Fibroblast of skin of right biceps (primary cell): ENCODE measurements around the gene SLC17A8.
"Not testable (repeated sequence)": the region's sequence is repeated elsewhere in the genome, so short reads cannot be mapped to it uniquely, and the experiment has no call there.

ENCODE experiments used
- DNase-seq: peaks from one replicate; pipeline ENCODE4 v3.0.0-alpha.2; 2013

The SLC17A8 gene

GRCh38 chr12:100372853-100373640, 16.2 kb downstream of the SLC17A8 start:
- no peak for DNase-seq

DNA sequence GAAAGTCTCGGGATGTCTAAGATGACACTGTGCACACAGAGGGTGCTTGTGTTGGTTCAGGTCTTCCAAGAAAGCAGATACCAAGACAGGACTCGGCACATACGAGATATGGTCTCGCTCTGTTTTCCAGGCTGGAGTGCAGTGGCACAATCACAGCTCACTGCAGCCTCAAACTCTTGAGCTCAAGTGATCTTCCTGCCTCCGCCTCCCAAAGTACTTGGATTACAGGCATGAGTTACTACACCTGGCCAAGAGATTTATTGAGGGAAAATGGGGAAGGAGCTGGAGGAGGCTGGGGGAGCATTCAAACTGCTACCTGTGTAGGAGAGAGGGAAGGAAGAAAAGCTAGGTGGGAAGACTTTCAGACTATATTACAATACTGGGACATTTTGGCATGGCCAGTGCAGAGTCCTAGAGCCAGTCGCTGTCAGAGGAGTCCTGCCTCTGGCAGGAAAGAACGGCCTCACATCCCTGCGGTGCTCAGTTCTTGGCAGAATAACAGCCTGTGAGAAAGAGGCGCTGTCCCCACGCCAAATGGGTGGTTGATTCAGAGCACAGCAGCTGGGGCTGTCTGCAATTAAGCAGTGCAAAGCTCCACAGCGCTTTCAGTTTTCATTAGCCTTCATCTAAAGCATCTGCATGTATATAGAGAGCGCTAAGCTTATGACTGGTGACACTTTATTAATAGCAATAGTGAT, 18.3 kb downstream of the SLC17A8 start:
- peak; percentile 32 for DNase-seq

GRCh38 chr12:100376161-100376560, 19.3 kb downstream of the SLC17A8 start:
- DNase-seq, result no peak

DNA sequence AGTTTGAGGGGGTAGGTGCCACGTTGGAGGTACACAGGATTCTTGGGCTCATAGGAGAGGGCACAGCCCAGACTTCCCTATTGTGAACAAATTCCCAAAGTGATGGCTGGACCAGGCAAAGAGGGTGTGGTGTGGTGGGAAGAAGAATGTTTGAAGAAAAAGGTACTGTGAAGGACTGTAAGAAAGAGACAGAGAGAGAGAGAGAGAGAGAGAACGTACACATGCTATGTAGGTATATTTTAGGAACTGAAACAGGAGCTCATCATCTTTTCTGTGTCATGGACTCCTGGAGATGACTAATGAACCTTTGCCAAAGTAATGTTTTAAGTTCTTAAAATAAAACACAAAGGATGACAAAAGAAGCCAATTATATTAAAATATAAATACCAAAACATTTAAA, 24.5 kb downstream of the SLC17A8 start:
- DNase-seq, result no peak

- peak; percentile 9 for DNase-seq
Observed at GRCh38 chr12:100382338-100382737, 25.5 kb downstream of the SLC17A8 start.

DNA sequence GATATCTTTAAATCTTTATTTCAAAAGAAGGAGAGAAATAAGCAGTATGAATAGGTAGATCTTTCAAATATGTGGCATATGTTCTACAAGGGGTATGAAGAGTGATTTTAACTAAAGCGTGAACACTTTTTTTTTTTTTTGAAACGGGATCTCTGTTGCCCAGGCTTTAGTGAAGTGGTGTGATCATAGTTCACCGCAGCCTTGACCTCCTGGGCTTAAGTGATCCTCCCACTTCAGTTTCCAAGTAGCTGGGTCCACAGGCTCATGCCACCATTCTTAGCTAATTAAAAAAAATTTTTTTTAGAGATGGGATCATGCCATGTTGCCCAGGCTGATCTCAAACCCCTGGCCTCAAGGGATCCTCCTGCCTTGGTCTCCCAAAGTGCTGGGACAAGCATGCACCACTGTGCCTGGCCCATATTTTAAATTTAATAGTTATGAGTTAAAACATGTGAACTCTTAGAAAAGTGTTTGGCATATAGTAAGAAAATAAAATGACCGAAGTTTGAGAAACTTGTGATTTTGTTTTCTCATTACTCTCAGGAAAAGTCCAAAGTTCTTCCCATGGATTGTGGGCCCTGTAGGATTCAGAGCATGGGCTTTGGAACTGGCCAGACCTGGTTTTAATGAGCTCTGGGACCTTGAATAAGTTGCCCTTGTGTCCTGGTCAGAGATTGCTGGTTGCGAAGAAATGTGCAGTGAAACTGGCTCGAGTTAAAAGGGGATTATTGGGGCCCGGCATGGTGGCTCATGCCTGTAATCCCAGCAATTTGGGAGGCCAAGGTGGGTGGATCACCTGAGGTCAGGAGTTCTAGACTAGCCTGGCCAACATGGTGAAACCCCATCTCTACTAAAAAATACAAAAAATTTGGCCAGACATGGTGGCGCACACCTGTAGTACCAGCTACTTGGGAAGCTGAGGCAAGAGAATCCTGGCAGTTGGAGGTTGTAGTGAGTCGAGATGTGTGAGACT, 27.0 kb downstream of the SLC17A8 start:
- no peak for DNase-seq

- DNase-seq, result no peak
Observed at GRCh38 chr12:100384559-100384935, 27.7 kb downstream of the SLC17A8 start.

GRCh38 chr12:100388382-100388781, 31.5 kb downstream of the SLC17A8 start:
- DNase-seq, result no peak

DNA sequence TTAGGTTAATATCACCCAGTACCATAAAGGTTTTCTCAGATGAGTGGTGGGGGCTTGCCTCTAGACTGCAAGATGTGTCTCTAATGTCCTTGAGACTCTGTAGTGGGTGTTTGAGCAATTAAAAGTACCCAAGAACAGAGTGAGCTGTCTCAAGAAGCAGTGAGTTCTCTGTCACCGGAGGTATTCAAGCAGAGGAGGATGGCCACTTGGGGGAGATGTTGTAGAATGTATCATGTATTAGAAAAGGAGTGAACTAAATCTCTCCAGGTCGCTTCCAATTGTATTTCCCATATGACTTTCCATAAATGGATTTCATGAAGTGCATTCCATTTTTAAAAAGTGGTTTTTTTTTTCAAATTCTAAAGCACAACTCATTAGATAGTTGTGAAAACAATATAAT, 35.0 kb downstream of the SLC17A8 start:
- no peak for DNase-seq

GRCh38 chr12:100393200-100393599, 36.3 kb downstream of the SLC17A8 start:
- no peak for DNase-seq

- no peak for DNase-seq
Observed at GRCh38 chr12:100395811-100396210, 38.9 kb downstream of the SLC17A8 start.

- no peak for DNase-seq
Observed at GRCh38 chr12:100398307-100398706, 41.4 kb downstream of the SLC17A8 start.

DNA sequence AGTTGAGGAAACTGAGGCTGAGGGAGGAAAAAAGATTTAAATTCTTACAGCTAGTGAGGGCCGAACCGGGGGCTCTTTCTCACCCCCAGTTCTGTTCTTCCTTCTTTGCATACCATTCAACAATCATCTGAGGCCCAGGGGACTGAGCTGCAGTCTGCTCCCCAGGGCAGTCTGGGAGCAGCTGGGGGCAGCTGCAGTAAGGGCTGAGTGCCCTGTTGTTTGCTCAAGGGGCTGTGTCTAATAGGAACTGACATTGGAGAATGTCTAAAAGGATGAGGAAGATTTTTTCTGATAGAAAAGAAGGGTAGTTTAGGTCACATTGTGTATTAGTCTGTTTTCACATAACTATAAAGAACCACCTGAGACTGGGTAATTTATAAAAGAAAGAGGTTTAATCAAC, 42.2 kb downstream of the SLC17A8 start:
- DNase-seq, result no peak

DNA sequence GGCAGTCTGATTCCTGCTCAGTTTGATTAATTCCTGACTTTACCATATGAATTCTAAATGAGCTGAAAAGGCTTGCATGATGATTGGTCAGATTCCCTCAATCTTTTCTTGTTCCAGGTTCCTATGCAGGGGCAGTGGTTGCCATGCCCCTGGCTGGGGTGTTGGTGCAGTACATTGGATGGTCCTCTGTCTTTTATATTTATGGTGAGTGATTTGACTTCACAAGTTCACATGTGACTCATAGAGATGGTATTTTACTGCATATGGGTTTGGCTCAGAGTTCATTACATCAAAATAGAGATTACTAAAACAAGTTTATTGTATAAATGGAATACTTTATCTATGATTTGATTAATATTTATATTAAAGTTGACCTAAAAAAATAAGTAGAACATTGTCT, 44.8 kb downstream of the SLC17A8 start:
- DNase-seq, result peak; percentile 26

GRCh38 chr12:100402763-100403162, 45.9 kb downstream of the SLC17A8 start:
- DNase-seq, result no peak

DNA sequence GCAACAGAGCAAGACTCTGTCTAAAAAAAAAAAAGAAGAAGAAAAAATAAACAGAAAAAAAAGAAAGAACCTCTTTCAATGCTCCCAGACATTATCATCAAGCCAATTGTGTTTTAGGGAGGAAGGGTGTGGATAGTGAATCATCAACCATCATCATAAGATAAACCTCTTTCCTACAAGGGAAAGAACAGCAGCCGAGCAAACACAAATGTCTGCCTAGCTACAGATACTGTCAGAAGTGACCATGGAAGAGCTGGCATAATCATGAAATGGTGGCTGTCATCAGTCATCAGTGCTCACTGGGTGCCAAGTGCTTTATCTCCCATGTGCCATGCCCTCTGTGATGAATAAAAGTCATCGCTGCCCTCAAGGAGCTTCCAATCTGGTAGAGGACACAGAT, 46.6 kb downstream of the SLC17A8 start:
- no peak for DNase-seq

- DNase-seq, result peak; percentile 56
Observed at GRCh38 chr12:100404769-100405407, 48.0 kb downstream of the SLC17A8 start.

- no peak for DNase-seq
Observed at GRCh38 chr12:100413001-100413400, 56.1 kb downstream of the SLC17A8 start.

DNA sequence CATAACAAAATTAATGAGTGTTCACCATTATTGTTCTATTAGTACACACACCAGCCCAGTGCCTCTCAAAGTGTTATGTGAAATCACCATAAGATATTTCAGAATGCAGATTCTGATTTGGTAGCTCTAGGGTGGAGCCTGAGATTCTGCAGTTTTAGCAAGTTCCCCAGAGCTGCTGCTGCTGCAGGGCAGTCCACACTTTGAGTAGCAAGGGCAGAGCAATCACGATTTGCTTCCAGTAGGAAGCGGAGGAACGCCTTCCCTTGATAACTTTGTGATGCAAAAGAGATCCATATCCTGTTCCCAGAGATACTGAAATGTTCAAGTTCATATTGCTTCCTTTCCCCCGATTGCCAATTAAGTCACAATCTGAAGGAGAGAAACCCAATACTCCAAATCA, 57.9 kb downstream of the SLC17A8 start:
- no peak for DNase-seq

- DNase-seq, result no peak
Observed at GRCh38 chr12:100422646-100423045, 65.8 kb downstream of the SLC17A8 start.

GRCh38 chr12:100426145-100426544, 69.3 kb downstream of the SLC17A8 start:
- DNase-seq, result no peak

DNA sequence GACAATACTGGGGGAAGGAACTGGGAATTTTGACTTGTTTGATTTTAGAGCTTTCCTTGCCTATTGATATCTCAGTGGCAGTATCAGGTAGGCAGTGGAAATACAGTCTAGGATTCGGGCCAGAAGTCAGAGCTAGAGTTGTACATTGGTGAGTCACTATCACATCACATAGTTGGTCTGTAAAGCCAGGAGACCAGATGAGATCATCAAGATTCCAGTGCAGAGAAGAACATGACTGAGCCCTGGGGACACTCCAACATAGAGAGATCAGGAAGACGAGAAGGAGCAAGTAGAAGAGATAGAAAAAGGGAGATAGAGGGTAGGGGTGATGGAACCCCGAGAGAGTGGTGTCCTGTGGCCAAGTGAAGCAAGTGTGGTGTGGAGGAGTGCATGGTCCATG, 70.2 kb downstream of the SLC17A8 start:
- peak; percentile 54 for DNase-seq

DNA sequence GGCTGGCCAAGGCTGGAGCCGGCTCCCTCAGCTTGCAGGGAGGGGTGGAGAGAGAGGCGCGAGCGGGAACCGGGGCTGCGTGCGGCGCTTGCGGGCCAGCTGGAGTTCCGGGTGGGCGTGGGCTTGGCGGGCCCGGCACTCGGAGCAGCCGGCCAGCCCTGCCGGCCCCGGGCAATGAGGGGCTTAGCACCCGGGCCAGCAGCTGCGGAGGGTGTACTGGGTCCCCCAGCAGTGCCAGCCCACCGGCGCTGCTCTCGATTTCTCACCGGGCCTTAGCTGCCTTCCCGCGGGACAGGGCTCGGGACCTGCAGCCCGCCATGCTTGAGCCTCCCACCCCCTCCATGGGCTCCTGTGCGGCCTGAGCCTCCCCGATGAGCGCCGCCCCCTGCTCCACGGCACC, 73.4 kb downstream of the SLC17A8 start:
- not testable (repeated sequence) for DNase-seq
